ENCODE results near the gene IL22RA2. TPM values are rescaled to one million over a fixed set of nuclear protein-coding genes. Genes with fewer than 3 reads are reported as not detected.
"Not testable (repeated sequence)": the region's sequence is repeated elsewhere in the genome, so short reads cannot be mapped to it uniquely, and the experiment has no call there.

Gene IL22RA2
- total RNA-seq, 6 experiments from 2014 or later, result not detected

DNA sequence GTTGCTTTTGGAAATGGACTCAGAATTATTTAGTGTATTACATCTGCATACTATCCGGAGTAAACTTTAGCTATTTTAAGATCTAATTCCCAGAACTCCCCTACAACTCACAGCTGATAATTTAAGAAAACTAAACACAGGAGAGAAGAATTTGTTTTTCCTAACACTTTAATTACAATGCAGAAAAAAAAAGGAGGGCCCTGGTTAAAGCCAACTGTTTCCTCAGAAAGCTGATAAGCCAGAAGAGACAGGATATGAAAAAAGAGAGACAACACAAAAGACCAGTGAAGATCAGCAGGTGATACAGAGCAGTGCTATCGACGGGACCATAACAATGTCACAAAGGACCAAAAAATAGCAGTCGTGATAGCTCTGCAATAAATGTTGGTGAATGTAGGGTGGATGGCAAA, 39.9 kb upstream of the IL22RA2 start:
- no peak for TF ChIP-seq CTCF (IDR thresholded peaks at IDR 0.05)
- Mint-ChIP-seq H3K27me3 (ENCODE audit: insufficient read depth) (no peaks in the 10 kb centered on the region; the same call in none of the 2 replicates), H3K4me1 (ENCODE audit: low read depth) (peaks cover 58% of the 10 kb centered on the region), H3K4me3 (no peak overlapping the region), H3K36me3 (ENCODE audit: low read depth) (peaks cover 26% of the 10 kb centered on the region), H3K27ac (no peak overlapping the region), H3K9me3 (peaks cover 10% of the 10 kb centered on the region; the same call in 1 of the 2 replicates)
- DNase-seq, result no peak

DNA sequence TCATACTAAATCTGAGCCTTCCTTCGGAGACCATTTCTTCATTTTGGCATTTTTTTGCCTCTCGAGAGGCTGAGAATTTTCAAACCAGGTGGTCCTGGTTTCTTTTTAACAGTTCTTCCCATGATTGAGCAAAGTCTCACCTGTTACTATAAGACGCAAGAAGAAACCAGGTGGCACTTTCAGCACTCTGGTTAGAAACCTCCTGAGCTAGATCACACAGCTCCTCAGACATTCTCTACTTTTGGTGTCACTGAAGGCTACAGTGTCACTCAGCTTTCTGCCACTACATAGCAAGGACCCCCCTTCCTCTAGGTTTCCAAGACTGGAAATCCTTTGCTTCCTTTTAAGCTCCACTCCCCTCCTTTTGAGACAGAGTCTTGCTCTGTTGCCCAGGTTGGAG, 38.5 kb upstream of the IL22RA2 start:
- H3K27ac Mint-ChIP-seq, result no peak overlapping the region
- H3K36me3 Mint-ChIP-seq (ENCODE audit: low read depth), result peaks cover 36% of the 10 kb centered on the region
- H3K9me3 Mint-ChIP-seq, result peaks cover 14% of the 10 kb centered on the region
- no peaks in the 10 kb centered on the region; the same call in none of the 2 replicates for H3K27me3 Mint-ChIP-seq (ENCODE audit: insufficient read depth)
- H3K4me3 Mint-ChIP-seq, result no peak overlapping the region
- DNase-seq, result no peak
- H3K4me1 Mint-ChIP-seq (ENCODE audit: low read depth), result peaks cover 45% of the 10 kb centered on the region
- TF ChIP-seq CTCF (IDR thresholded peaks at IDR 0.05), result no peak

DNA sequence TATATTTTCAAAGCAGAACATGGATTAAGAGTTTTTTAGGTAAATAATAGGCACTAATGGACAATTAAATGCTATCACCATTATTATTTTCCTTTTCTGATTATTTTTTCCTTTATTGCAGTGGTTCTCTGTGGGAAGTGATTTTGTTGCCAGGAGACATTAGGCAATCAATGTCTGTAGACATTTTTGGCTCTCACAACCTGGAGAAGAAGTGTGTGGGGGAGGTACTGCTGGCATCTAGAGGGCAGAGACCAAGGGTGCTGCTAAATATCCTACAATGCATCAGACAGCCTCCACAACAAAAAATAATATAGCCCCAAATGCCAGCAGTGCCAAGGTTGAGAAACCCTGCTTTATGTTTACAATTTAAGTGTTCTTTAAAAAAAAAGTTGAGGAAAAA, 37.5 kb upstream of the IL22RA2 start:
- no peak overlapping the region for H3K4me3 Mint-ChIP-seq
- DNase-seq, result no peak
- H3K27ac Mint-ChIP-seq, result no peak overlapping the region
- peaks cover 36% of the 10 kb centered on the region for H3K36me3 Mint-ChIP-seq (ENCODE audit: low read depth)
- H3K27me3 Mint-ChIP-seq (ENCODE audit: insufficient read depth), result no peaks in the 10 kb centered on the region; the same call in 1 of the 2 replicates
- H3K4me1 Mint-ChIP-seq (ENCODE audit: low read depth), result peaks cover 35% of the 10 kb centered on the region
- no peak for TF ChIP-seq CTCF (IDR thresholded peaks at IDR 0.05)
- H3K9me3 Mint-ChIP-seq, result peaks cover 14% of the 10 kb centered on the region

DNA sequence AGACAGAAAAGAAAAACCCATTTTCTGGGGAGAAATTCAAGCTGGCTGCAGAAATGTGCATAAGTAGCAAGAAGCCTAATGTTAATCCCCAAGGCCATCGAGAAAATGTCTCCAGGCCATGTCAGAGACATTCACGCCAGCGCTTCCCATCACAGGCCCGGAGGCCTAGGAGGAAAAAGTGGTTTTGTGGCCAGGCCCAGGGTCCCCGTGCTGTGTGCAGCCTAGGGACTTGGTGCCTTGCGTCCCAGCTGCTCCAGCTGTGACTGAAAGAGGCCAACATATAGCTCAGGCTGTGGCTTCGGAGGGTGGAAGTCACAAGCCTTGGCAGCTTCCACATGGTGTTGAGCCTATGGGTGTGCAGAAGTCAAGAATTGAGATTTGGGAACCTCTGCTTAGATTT, 34.8 kb upstream of the IL22RA2 start:
- TF ChIP-seq CTCF (IDR thresholded peaks at IDR 0.05), result no peak
- no peak overlapping the region for H3K4me3 Mint-ChIP-seq
- H3K9me3 Mint-ChIP-seq, result peaks cover 14% of the 10 kb centered on the region
- H3K36me3 Mint-ChIP-seq (ENCODE audit: low read depth), result peaks cover 46% of the 10 kb centered on the region
- peaks cover 25% of the 10 kb centered on the region for H3K4me1 Mint-ChIP-seq (ENCODE audit: low read depth)
- no peak for DNase-seq
- H3K27ac Mint-ChIP-seq, result no peak overlapping the region
- no peaks in the 10 kb centered on the region; the same call in 1 of the 2 replicates for H3K27me3 Mint-ChIP-seq (ENCODE audit: insufficient read depth)

- not testable (repeated sequence) for H3K27me3 Mint-ChIP-seq (ENCODE audit: insufficient read depth); H3K4me3 Mint-ChIP-seq; H3K27ac Mint-ChIP-seq; DNase-seq
- Mint-ChIP-seq H3K36me3 (ENCODE audit: low read depth) (peaks cover 48% of the 10 kb centered on the region), H3K9me3 (peaks cover 14% of the 10 kb centered on the region), H3K4me1 (ENCODE audit: low read depth) (peaks cover 22% of the 10 kb centered on the region)
Measured at GRCh38 chr6:137207457-137207856, 34.0 kb upstream of the IL22RA2 start.

- TF ChIP-seq CTCF (IDR thresholded peaks at IDR 0.05), result no peak
- DNase-seq, result no peak
- peaks cover 47% of the 10 kb centered on the region for H3K36me3 Mint-ChIP-seq (ENCODE audit: low read depth)
- peaks cover 14% of the 10 kb centered on the region for H3K9me3 Mint-ChIP-seq
- no peaks in the 10 kb centered on the region for H3K27me3 Mint-ChIP-seq (ENCODE audit: insufficient read depth)
- H3K27ac Mint-ChIP-seq, result no peak overlapping the region
- H3K4me3 Mint-ChIP-seq, result no peak overlapping the region
- peaks cover 22% of the 10 kb centered on the region for H3K4me1 Mint-ChIP-seq (ENCODE audit: low read depth)
Measured at GRCh38 chr6:137206577-137206976, 33.1 kb upstream of the IL22RA2 start.
